H1 (cell line): ENCODE results near the gene POLR3A.

Experiments used
- ATF3 ChIP-seq: IDR thresholded peaks from 2 replicates; pipeline ENCODE4 v1.6.1; 2011; ENCODE audit warnings: low read depth, mild to moderate bottlenecking, low read length; ENCODE audit not compliant: insufficient read depth
- CTCF ChIP-seq, 3 experiments: IDR thresholded peaks; 1 replicate in 2 of 3; 2 replicates in 1 of 3; pipeline versions ENCODE4 v1.5.1 to v1.6.1; 2011; ENCODE audit warnings: low read length in 3 of 3, mild to moderate bottlenecking in 3 of 3, inconsistent platforms in 2 of 3, low read depth in 1 of 3, moderate library complexity in 1 of 3; ENCODE audit not compliant: insufficient read depth in 1 of 3; ENCODE audit errors: control extremely low read depth in 1 of 3
- EP300 ChIP-seq, 2 experiments: IDR thresholded peaks; 1 replicate in 1 of 2; 2 replicates in 1 of 2; pipeline ENCODE4 v1.6.1; 2011 to 2012; ENCODE audit warnings: low read depth in 2 of 2, low read length in 2 of 2, mild to moderate bottlenecking in 2 of 2, borderline replicate concordance in 1 of 2, inconsistent platforms in 1 of 2, moderate library complexity in 1 of 2
- MAX ChIP-seq: IDR thresholded peaks from 2 replicates; pipeline ENCODE4 v1.6.1; 2012; ENCODE audit warnings: inconsistent platforms
- POLR2A ChIP-seq, 2 experiments: IDR thresholded peaks; 1 replicate in 1 of 2; 2 replicates in 1 of 2; pipeline ENCODE4 v1.6.1; 2011; ENCODE audit warnings: low read depth in 2 of 2, low read length in 2 of 2, mild to moderate bottlenecking in 2 of 2; ENCODE audit errors: control extremely low read depth in 1 of 2
- POLR2AphosphoS5 ChIP-seq: IDR thresholded peaks from 2 replicates; pipeline ENCODE4 v1.6.1; 2011; ENCODE audit warnings: low read depth, low read length
- RFX5 ChIP-seq: IDR thresholded peaks from 2 replicates; pipeline ENCODE4 v1.6.1; 2011; ENCODE audit warnings: low read depth, low read length, improper control_type of control experiment, borderline replicate concordance
- SP1 ChIP-seq: IDR thresholded peaks from 2 replicates; pipeline ENCODE4 v1.6.1; 2011; ENCODE audit warnings: low read depth, low read length
- SP2 ChIP-seq: IDR thresholded peaks from 2 replicates; pipeline ENCODE4 v1.6.1; 2012; ENCODE audit warnings: mild to moderate bottlenecking, low read length, inconsistent platforms

GRCh38 chr10:77989081-77989724 lies 40.1 kb downstream of the POLR3A start:
- TF ChIP-seq CTCF (IDR thresholded peaks at IDR 0.05; ENCODE audit: control extremely low read depth in 1 of 3, insufficient read depth in 1 of 3, low read depth in 1 of 3, low read length in 3 of 3) (no peak), ATF3 (no peak), POLR2A (IDR thresholded peaks at IDR 0.05; ENCODE audit: control extremely low read depth in 1 of 2, low read depth in 2 of 2, low read length in 2 of 2) (no peak), POLR2AphosphoS5 (no peak), EP300 (IDR thresholded peaks at IDR 0.05; ENCODE audit: borderline replicate concordance in 1 of 2, low read depth in 2 of 2, low read length in 2 of 2) (no peak), MAX (no peak), SP1 (no peak), SP2 (no peak), RFX5 (no peak)
